Mammary epithelial cell (primary cell): ENCODE data around the gene HIBCH.

Experiments used
- EZH2 ChIP-seq: IDR thresholded peaks from 2 replicates; pipeline ENCODE4 v1.6.1; 2012; ENCODE audit warnings: low read length, inconsistent platforms, borderline replicate concordance
- TF ChIP-seq, protein P1 (sequence below), 2 donors: IDR thresholded peaks in 1 of 2; conservative IDR thresholded peaks in 1 of 2; 2 replicates each; pipeline ENCODE4 v1.5.1; 2011 to 2012; ENCODE audit warnings: inconsistent platforms in 2 of 2, low read length in 2 of 2, mild to moderate bottlenecking in 2 of 2, control low read depth in 1 of 2, low read depth in 1 of 2; ENCODE audit not compliant: insufficient read depth in 1 of 2; ENCODE audit errors: extremely low read depth in 1 of 2

DNA sequence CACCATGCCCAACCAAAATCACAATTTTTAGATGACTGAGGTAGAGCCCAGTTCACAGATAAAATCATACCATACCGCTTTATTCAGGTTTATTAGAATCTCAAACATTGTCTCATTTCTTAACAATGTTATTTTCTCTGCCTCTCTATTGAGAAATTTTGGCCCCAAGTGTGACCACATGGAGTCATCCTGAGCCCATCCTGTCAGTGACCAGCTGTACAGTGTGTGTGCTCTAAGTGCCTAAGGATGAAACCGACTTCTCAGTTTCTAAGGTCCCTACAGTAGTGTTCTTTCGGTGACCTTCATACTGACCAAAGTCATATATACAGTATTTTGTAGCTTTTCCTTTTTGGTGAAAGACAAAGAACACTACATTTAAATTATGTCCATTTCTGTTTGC lies 133.4 kb downstream of the HIBCH start:
- TF ChIP-seq, protein P1, sequence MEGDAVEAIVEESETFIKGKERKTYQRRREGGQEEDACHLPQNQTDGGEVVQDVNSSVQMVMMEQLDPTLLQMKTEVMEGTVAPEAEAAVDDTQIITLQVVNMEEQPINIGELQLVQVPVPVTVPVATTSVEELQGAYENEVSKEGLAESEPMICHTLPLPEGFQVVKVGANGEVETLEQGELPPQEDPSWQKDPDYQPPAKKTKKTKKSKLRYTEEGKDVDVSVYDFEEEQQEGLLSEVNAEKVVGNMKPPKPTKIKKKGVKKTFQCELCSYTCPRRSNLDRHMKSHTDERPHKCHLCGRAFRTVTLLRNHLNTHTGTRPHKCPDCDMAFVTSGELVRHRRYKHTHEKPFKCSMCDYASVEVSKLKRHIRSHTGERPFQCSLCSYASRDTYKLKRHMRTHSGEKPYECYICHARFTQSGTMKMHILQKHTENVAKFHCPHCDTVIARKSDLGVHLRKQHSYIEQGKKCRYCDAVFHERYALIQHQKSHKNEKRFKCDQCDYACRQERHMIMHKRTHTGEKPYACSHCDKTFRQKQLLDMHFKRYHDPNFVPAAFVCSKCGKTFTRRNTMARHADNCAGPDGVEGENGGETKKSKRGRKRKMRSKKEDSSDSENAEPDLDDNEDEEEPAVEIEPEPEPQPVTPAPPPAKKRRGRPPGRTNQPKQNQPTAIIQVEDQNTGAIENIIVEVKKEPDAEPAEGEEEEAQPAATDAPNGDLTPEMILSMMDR (conservative IDR thresholded peaks at IDR 0.05 in 1 of 2, IDR thresholded peaks at IDR 0.05 in 1 of 2; ENCODE audit: extremely low read depth in 1 of 2, insufficient read depth in 1 of 2, low read depth in 1 of 2, low read length in 2 of 2), result no peak
- no peak for TF ChIP-seq EZH2
